SW480 (cell line): ENCODE data around the gene TXN.
"Not testable (repeated sequence)": the region's sequence is repeated elsewhere in the genome, so short reads cannot be mapped to it uniquely, and the experiment has no call there.

Experiments
- DNase-seq: peaks from one replicate; pipeline ENCODE4 v3.0.0-alpha.2; 2016; ENCODE audit warnings: low spot score

TXN gene

DNA sequence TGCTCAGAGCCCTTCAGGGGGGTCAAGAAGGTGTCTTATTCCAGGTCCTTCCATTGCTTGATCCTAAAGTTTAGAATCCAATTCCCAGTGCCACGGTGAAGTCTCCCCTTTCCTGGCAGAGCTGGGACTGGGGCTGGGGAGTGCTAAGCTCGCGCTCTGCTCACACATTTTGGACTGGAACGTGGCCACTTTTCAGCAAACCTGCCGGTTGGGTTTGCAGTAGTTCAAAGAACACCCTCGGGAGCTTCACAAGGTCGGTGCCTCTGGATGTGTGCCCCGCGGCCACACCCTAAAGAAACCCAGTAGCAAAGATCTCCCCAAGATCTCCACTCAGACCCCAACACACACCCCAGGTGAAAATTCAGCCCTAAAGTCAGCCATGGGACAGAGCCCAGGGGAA lies 48.3 kb downstream of the TXN start, which contains the start of gene C9orf152:
C9orf152 (minus strand) TSS at position 129 of the 400 bp plus-strand sequence. CDS start 580 bp downstream, outside the sequence.
- DNase-seq: no peak

DNA sequence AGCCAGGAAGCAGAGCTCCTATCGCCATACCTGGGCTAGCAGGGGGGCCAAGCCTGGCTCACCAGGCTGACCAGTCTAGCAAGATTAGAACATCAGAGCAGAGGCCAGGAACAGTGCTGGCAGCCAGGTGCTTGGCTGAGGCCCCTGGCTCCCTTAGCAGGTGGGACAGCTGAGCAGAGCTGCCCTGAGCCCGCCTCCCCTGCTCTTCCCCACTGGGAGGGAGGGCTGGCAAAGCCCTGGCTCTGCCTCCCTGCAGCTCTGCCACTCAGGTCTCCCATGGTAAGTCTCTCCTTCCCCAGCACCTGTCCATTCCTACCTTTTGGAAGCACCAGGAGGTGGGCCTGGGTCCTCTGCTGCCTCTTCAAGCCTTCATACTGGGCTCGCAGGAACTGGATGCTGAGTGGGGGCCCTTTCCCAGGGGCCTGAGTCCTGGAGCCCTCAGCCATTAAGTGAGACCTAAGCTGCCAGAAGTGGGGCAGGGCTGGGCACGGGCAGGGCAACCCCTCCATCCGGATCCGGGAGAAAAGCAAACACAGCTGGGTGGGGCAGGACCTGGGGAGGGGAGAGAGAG lies 49.2 kb downstream of the TXN start:
- DNase-seq: no peak

DNA sequence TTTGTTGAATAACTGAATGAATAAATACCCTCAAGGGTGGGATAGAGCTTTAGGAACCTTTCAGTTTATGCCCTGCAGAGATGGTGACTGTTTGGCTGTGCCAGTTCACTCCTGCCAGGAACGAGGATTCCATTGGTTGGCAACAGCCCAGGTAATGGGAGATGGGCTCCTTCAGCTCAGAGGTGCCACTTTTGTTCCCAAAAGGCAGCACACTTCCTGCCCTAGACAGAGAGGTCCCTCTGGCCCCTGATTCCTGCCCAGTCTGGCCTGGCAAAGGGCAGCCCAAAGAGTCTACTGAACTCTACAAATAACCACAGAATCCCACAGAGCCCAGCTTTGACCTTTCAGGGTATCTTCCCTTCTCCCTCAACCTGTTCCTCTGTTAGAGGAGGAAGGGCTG lies 49.9 kb downstream of the TXN start:
- DNase-seq: no peak

DNA sequence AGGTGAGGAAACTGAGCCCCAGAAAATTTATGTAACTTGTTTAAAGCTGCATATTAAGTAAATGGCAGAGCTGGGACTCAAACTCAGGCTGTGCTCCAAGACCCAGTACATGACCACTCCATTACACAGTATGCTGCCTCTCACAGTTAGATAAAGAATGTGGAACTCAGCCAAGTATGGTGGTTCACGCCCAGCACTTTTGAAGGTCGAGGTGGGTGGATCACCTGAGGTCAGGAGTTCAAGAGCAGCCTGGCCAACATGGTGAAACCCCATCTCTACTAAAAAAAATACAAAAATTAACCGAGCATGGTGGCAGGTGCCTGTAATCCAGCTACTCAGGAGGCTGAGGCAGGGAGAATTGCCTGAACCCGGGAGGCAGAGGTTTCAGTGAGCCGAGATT lies 50.7 kb downstream of the TXN start:
- DNase-seq: not testable (repeated sequence)

DNA sequence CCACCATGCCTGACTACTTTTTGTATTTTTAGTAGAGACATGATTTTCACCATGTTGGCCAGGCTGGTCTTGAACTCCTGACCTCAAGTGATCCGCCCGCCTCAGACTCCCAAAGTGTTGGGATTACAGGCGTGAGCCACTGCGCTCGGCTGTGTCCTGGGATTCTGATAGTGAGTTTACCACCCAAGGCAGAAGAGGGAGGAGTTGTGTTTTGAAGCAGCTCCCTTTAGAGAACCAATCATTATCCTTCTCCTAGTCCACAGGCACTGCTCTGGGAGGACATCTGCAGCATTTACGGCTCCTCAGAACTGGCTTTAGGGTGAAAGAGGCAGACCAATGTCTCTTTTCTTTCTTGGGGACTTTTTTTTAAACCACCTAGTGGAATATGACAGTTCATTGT lies 54.1 kb downstream of the TXN start:
- DNase-seq: no peak

DNA sequence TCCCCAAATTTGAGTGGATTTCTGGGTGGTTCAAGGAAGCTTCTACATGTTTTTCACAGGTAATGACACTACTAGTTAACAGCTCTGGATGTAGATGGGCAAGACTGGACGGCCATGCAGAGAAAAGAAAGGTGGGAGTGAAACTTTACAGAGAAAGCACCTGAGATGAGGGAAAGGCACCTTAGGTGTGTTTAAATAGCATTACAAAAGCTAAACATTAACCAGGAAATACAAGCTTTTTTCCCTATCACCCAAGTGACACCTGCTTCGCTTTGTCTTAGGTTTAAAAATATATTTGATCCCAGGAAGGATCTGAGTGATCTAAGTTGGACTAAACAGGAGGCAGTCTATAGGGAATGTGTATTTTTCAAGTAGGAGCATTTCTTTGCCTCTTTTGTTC lies 56.7 kb downstream of the TXN start:
- DNase-seq: no peak

DNA sequence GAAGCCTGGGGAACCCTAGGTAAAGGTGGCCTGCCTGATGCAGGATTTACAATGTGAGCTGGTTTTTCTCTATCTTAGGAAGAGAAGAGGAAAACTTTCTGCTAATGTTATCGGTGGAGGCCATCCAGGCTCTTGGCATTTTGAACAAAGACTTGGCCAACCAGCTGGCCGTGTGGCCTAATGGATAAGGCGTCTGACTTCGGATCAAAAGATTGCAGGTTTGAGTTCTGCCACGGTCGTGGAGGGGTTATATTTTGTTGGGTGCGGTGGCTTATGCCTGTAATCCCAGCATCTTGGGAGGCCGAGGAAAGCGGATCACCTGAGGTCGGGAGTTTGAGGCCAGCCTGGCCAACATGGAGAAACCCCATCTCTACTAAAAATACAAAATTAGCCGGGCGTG lies 58.0 kb downstream of the TXN start:
- DNase-seq: no peak

DNA sequence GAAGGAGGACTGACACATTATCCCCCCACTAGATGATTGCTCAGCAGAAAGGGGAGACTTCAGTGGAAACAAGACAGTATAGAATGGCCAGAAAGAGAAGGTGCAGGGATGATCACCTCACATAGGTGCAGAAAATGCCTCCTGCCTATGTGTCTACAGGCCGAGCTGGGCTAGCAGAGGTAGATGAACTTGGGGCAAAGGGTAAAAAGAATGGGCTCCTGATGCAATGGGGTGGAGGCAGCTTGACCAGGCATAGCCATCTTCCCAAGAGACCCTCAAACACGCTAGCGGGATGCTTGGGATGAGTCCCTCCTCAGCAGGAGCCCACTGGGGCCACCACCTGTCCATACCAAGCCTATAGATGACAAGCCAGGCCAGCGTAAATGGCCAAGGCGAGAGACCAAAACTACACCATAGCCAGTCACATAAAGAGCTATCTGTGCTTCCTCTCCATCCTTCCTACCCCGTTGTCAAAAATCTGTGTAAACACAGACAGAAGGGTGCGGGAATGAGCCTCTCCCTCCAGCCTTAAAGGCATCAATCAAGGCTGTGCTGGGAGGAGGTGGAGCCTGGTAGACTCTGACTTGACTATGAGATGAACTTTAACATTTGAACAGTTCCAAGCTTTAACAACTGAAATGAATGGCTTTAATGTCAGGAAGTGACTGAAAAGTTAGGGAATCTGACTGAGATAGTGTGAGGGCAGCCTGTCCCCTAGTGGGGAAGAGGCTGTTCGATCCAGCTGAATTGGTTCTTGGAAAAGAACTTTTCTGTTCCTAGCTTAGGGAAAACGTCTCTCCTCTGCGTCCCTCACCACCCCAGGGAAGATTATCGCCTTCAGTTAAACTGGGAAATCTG lies 58.7 kb downstream of the TXN start:
- DNase-seq: no peak

DNA sequence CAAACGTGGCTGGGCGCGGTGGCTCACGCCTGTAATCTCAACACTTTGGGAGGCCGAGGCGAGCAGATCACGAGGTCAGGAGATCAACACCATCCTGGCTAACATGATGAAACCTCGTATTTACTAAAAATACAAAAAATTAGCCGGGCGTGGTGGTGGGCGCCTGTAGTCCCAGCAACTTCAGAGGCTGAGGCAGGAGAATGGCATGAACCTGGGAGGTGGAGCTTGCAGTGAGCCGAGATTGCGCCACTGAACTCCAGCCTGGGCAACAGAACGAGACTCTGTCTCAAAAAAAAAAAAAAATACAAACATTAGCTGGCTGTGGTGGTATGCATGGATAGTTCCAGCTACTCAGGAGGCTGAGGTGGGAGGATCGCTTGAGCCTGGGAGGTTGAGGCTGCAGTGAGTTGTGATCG lies 60.2 kb downstream of the TXN start:
- not testable (repeated sequence) for DNase-seq
